Epithelial cell of esophagus (primary cell): ENCODE measurements around the gene EPS15.

Source experiments
- DNase-seq: peaks from one replicate; pipeline ENCODE4 v3.0.0; 2010; ENCODE audit warnings: low read depth
- H3K4me3 ChIP-seq: 2 replicates; pipeline ENCODE4 v1.5.1; 2011; ENCODE audit warnings: mild to moderate bottlenecking, low read length, control low read depth
- TF ChIP-seq, protein P1 (sequence below): IDR thresholded peaks from 2 replicates; pipeline ENCODE4 v1.5.1; 2011; ENCODE audit warnings: low read depth, mild to moderate bottlenecking, low read length, control low read depth, inconsistent platforms; ENCODE audit not compliant: insufficient read depth; ENCODE audit errors: missing control alignments

Gene EPS15

GRCh38 chr1:51549016-51549619 is 30.1 kb upstream of the EPS15 start:
- no peak overlapping the region for H3K4me3 ChIP-seq
- no peak for DNase-seq
- TF ChIP-seq, protein P1, sequence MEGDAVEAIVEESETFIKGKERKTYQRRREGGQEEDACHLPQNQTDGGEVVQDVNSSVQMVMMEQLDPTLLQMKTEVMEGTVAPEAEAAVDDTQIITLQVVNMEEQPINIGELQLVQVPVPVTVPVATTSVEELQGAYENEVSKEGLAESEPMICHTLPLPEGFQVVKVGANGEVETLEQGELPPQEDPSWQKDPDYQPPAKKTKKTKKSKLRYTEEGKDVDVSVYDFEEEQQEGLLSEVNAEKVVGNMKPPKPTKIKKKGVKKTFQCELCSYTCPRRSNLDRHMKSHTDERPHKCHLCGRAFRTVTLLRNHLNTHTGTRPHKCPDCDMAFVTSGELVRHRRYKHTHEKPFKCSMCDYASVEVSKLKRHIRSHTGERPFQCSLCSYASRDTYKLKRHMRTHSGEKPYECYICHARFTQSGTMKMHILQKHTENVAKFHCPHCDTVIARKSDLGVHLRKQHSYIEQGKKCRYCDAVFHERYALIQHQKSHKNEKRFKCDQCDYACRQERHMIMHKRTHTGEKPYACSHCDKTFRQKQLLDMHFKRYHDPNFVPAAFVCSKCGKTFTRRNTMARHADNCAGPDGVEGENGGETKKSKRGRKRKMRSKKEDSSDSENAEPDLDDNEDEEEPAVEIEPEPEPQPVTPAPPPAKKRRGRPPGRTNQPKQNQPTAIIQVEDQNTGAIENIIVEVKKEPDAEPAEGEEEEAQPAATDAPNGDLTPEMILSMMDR: no peak

- peak; percentile 83 for DNase-seq
- H3K4me3 ChIP-seq: no peak overlapping the region
Observed at GRCh38 chr1:51543858-51544257, 24.8 kb upstream of the EPS15 start.

DNA sequence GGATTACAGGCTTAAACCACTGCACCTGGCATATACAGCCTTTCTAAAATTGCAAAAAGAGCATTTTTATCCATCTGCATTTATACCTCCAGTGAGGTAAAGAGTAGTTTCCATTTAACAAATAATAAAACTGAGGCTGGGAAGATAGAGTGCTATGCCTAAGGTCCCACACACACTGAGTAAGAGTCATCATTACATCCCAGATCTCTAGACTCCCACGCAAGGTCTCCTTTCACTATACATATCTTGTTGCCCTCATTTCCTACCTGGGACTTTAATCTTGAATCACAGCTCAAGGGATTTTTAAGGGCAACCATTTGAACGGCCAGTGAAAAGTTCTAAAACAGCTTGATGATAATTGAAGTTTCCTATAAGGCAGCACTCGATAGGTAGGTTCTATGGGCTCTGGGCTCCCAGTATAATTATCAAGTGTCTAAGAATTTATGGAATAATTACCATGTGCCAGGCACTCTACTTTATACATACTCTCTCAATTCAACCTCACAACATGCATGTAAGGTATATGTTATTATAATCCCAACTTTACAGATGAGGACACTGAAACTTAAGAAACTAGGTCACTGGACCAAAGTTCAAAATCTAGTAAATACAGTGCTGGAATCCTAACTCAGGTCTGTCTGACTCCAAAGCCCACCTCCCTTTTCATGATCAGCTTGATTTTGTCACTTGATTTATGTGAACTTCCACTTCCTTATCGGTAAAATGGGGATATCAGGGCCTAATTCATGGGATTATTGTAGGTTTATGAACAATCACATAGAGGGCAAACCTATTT is 23.3 kb upstream of the EPS15 start:
- TF ChIP-seq, protein P1: no peak
- no peak overlapping the region for H3K4me3 ChIP-seq
- DNase-seq: no peak

More at GRCh38 chr1:51543858-51544257, 24.8 kb upstream of the EPS15 start:
- TF ChIP-seq, protein P1: no peak

DNA sequence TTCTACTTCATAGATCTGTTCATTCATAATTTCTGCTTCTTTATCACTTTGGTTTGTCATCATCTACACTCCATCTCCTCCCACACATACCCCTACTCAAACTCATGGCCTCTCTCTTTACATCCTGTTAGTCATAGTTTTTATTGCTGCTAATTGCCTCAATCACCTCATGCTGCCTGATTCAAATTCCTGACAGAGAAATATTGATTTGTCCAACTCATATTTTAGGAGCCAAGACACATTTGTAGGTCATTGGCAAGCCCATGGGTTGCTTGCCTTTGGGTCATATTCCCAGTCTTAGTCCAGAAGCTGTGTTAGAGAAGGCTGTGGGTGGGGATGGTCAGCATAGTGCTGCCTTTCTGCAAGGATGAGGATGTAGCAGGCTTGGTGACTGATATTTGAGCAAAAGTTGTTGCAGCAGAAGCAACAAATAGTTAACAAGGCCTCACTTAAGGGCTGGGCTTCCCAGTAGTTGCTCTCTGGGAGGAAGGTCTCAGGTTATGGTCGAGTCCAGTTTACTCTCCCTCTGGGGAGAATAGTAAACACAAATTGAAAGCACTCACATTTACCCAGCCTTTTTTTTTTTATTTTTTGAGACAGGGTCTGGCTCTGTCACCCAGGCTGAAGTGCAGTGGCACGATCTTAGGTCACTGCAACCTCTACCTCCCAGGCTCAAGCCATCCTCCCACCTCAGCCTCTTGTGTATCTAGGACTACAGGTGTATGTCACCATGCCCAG is 22.4 kb upstream of the EPS15 start:
- no peak overlapping the region for H3K4me3 ChIP-seq
- peak; percentile 36 for DNase-seq
- TF ChIP-seq, protein P1: no peak

DNA sequence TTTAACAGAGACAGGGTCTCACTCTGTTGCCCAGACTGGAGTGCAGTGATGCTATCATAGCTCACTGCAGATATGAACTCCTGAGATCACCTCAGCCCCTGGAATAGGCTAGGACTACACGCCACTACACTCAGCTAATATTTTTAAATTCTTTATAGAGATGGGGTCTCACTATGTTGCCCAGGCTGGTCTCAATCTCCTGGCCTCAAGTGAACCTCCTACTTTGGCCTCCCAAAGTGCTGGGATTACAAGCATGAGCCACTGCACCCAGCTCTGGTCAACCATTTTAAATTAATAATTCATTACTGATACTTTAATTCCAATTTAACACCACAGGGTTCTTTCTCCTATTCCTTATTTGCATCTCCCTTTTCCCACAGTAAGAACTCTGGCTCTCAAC is 18.5 kb upstream of the EPS15 start:
- no peak overlapping the region for H3K4me3 ChIP-seq
- DNase-seq: no peak
- TF ChIP-seq, protein P1: no peak

DNA sequence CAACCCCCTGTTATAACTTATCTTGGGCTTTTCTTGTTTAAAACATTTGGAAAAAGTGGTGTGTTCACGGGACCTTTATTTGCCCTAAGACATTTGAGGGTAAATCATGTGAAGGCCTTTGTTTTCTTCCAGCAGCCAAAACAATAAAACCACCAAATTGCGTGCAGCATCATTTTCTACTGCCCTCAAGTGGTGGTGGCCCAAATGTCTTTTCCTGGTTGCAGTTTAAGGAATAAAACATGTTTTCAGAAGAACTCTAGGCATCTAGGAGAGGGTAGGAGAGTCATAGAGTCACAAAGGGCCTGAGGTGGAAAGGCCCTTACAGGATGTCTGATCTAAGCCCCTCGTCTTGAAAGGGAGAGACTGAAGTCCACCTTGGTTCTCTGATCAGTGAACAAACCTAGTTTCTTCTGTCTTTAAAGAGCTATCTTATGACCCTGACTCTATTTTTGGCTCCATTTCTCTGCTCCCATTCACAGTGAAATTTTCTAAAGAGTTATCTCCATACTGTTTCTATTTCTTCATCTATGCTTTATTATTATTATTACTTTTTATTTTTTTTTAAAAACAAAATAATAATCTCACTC is 16.0 kb upstream of the EPS15 start:
- TF ChIP-seq, protein P1: peak; percentile 70
- no peak overlapping the region for H3K4me3 ChIP-seq
- DNase-seq: peak; percentile 54
